Measurements from ENCODE around the gene SLC10A2.

Gene SLC10A2

DNA sequence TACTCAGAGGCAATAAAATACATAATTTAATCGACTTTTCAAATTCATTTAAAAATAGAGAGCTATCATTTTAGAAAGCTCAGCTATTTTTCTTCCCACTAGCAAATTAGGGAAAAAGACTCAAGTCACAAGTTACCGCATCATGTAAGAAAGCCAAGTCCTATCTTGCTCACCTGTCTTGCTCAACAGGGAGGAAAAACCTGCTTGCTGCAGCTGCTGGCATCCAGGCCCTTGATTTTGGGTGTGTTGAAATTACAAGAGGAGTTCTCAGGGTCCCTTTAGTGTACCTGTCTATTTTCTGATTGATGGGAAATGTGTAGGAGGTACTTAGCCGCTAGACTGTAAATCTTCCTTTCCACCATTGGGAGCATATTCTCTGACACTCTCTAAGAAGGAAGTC is 22.2 kb downstream of the SLC10A2 start:
- no peak for DNase-seq

GRCh38 chr13:103040006-103040405 is 26.2 kb downstream of the SLC10A2 start:
- no peak for DNase-seq

GRCh38 chr13:103039183-103039582 is 27.0 kb downstream of the SLC10A2 start:
- no peak for DNase-seq

DNA sequence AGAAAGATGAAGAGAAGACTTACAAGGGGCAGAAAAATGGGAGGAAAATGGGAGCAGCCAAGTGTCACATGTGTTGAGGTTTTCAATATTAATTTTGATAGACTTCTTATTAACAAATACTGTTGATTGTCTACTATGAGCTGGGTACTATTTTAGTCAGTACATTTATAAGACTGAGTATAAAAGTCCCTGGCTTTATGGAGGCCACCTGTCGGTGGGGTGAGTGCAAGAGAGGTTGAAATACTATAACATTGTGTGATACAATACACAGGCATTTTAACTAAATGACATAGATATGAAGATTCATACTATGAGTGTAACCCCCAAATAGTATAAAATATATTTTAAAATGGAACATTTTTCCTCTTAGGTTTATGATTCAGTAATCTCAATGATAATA is 29.9 kb downstream of the SLC10A2 start:
- DNase-seq, result no peak

- no peak for DNase-seq
Measured at GRCh38 chr13:103033999-103034398, 32.2 kb downstream of the SLC10A2 start.

DNA sequence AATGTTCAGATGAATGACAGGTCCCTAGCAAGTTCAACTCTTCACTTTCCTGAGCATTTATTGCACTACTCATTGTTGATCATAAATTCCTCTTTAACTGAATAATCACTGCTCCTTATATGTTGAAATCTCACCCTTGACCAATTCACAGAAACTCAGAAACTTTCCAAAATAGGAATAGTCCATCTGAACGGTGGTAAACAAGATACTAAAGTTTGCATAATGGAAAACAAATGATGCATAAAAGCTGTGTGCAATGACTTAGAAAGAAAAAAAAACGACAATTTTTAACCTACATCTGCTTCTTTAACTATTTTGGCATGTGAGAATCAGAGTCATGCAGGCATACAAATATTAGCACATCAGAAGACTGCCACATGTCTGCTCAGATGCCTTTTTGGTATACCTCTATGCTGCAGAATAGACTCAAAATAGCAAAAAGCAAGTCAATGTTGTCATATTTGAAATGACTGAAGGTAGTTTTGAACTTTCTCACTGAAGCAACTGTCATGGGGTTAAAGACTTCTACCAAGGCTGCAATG is 34.8 kb downstream of the SLC10A2 start:
- no peak for DNase-seq

- no peak for DNase-seq
Measured at GRCh38 chr13:103030776-103031175, 35.4 kb downstream of the SLC10A2 start.

GRCh38 chr13:103029798-103030197 is 36.4 kb downstream of the SLC10A2 start:
- DNase-seq, result no peak

DNA sequence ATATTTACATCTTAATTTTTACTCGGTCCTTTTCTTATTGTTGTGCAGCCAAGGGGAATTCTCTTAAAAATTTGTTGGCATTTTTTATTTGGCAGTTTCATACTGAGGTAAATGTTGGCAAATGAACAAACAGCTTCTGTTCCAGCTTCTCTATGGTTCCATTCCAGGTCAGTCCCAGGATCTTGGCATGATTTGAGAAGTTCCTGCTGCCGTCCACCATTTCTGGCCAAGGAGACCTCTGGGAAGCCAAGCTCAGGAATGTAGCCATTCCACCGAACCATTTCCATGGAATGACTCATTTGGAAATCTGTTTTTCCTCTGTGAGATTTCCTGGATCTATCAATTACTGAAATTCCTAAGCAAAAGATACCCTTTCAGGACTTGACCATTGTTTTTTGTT is 43.9 kb downstream of the SLC10A2 start:
- DNase-seq, result peak; percentile 31

GRCh38 chr13:103018556-103018955 is 47.7 kb downstream of the SLC10A2 start:
- DNase-seq, result no peak

DNA sequence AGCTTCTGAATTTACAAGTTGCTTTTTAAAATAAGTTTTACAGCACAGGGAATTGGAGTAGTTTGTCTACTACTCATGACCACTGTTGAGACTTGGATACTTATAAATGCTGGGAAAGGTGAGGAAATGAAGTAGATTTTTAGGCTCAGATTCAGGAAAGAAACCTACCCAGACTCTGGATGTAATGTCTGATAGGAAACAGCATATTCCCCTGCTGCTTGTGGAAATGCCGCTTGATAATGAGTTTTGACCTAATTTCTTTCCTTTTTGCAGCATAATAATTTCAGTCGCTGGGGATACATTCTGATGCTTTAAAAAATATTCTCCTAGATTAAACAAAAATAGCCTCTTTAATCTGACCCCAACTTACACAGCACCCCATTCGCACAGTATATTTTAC is 53.6 kb downstream of the SLC10A2 start:
- no peak for DNase-seq

DNA sequence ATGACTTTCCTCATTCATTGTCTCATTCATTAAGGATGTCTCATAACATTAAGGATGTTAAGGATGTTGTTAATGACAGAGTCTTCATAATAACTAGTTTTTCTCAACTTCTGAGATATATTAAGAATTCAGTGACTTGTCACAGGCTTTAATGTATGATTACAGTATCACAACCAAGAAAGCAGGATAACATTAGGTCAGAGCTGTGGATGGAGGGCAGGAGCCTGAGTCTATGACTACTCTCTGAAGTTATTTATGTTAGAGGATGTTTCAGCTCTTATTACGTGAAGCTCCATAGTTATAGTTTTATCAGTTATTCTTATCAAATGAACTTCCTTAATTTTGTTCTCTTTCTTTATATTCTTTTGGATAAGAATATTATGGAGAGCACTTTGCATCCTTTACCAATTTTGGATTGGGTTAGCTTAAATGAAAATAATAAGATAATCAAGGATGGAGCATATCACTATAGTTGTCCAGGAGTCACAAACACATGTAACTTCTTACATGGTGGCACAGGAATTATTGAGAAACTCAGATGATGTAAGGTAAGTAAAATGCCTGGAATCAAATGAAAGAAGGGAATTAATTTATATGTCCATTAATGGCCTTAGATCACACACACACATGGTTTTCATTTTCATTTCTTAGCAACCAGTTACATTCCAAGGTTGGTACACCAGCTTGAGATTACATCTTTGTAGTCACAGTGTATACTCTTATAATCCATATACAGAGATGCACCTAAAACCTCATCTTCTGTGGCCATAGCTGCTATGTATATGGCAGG is 57.0 kb downstream of the SLC10A2 start:
- DNase-seq, result peak; percentile 83

DNA sequence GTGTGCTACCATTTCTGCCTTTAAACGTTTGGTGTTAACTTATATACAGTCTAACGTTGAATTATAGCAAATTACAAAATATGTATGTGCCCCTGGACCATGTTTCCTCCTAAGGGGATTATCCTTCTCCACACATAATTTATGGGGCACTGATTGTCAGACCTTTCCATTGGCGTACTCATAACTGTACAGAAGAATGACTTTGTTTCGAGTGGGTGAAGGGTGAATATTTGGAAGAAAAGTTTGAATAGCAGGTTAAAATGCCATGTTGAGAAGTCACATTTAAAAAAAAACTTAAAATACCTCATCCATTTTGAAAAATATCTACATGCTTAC is 58.8 kb downstream of the SLC10A2 start:
- DNase-seq, result no peak

GRCh38 chr13:103006641-103007426 is 59.4 kb downstream of the SLC10A2 start:
- DNase-seq, result peak; percentile 40

GRCh38 chr13:103004661-103005345 is 61.4 kb downstream of the SLC10A2 start:
- no peak for DNase-seq

DNA sequence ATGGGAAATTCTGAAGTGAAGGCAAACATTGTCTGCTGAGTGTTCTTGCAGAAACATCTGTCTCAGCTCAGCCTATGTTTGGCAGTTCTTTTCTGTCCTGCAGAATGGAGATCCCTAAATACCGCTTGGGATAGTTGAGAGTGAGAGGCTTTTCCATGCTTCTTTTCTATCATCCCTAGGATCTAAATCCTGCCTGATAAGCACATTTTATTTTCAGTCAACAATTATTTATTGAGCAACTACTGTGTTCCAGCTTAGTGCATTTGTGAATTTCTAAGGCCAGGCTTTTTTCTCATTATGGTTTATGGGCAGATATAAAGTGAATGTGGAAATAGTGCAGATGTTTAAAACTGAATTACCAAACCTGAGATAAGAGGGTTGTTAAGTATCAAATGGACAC is 62.6 kb downstream of the SLC10A2 start:
- no peak for DNase-seq

- DNase-seq, result no peak
Measured at GRCh38 chr13:103002279-103002678, 63.9 kb downstream of the SLC10A2 start.

DNA sequence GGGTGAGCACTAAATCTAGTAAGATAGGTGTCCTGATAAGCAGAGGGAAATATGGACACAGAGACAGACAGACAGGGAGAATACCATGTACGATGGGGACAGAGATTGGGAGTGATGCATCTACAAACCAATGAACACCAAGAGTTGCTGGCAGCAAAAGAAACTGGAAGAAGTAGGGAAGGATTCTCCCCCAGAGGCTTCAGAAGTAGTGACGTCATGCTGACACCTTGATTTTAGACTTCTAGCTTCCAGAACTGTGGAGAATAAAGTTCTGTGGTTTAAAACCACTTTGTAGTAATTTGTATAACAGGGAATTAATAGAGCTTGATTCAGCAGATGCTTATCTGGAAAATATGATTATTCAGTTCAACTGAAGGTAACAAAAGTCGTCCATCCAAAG is 66.1 kb downstream of the SLC10A2 start:
- DNase-seq, result no peak

DNA sequence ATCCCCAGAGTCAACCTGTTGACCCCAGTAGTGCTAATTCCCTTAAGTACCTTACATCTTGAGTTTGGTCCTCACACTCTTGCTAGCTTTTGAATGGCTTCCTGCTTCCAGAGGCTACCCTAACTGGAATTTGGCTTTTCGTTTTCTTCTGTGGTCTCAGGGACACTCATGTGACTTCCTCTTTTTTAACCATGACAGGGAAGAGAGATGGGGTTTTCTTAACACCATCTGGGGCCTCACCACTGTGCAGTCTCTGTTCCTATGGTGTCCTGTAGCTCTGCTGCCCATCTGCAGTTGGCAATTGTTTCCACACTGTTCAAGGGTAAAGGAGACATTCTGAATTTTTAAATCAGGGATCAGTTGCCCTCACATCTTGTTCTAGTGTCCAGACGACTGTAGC is 66.7 kb downstream of the SLC10A2 start:
- no peak for DNase-seq
